Measurements from ENCODE around the gene GGACT. TPM values are rescaled to one million over a fixed set of nuclear protein-coding genes. Genes with fewer than 3 reads are reported as not detected.

The GGACT gene
- total RNA-seq, 1 donor from 2014 or later = 6.2 TPM

- intact Hi-C loops (cut with micrococcal nuclease) = no loop called here
Observed at GRCh38 chr13:100483841-100484381, 104.7 kb downstream of the GGACT start.

DNA sequence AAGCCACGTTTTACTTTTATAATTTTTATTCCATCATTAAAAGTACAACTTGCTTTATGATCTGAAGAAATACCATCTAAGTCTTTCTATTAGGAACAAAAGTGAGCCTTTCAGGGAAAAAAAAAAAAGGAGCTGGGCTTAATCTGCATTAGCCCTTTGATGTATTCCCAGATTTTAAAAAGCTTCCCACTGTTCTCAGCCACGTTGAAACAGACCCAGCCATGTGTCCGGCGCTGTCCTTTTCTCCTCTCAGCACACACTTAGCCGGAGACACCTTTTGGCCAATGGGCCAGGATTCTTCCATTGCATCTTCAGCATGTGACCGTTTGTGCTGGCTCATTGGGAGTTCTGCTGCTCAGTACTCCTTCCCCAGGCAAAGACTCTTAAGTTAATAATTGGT, 105.5 kb downstream of the GGACT start:
- intact Hi-C loops (cut with micrococcal nuclease) = no loop called here

DNA sequence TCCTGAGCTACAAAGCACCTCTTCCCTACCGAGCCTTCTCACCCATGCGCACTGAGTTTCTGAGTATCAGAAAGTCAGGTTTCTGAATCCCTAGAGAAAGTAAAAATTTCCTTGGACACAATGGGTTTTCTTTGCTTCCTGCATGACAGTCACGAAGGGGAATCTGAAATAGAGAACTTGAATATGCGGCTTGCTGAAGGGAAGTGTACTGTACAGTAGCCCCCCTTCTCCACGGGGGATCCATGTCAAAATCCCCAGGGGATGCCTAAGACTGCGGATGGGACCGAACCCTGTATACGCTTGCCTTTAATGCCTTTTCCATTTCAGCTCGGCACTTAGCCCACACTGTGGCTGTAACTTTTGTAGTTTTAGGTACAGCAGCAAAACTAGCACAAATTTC, 107.9 kb downstream of the GGACT start:
- intact Hi-C loops (cut with micrococcal nuclease) = no loop called here

Other genes starting within 250 kb of the GGACT start
- gene TMTC4, start 86.0 kb upstream of the GGACT start, total RNA-seq = 19.6 and 24.0 TPM in 2 replicates